Measurements from ENCODE around the gene PLD3.

Gene PLD3

GRCh38 chr19:40335101-40335500, 13.4 kb upstream of the PLD3 start:
- DNase-seq: no peak

GRCh38 chr19:40335855-40336600, 12.5 kb upstream of the PLD3 start:
- no peak for DNase-seq

GRCh38 chr19:40336601-40336900, 11.9 kb upstream of the PLD3 start:
- no peak for DNase-seq

GRCh38 chr19:40337107-40337506, 11.4 kb upstream of the PLD3 start:
- no peak for DNase-seq

GRCh38 chr19:40337594-40337993, 10.9 kb upstream of the PLD3 start:
- no peak for DNase-seq

- no peak for DNase-seq
These were observed 9.3 kb upstream of the PLD3 start for GRCh38 chr19:40339018-40339728.

GRCh38 chr19:40341601-40342482, 6.7 kb upstream of the PLD3 start:
- no peak for DNase-seq

GRCh38 chr19:40342644-40343311, 5.7 kb upstream of the PLD3 start:
- no peak for DNase-seq

GRCh38 chr19:40344422-40344821, 4.1 kb upstream of the PLD3 start:
- DNase-seq: no peak

GRCh38 chr19:40348961-40349507, 539 bp downstream of the PLD3 start:
- DNase-seq: peak; percentile 30

- no peak for DNase-seq
These were observed 7.6 kb downstream of the PLD3 start for GRCh38 chr19:40355975-40356680.

GRCh38 chr19:40356681-40357595, 8.4 kb downstream of the PLD3 start:
- peak; percentile 45 for DNase-seq

GRCh38 chr19:40357640-40358039, 9.1 kb downstream of the PLD3 start:
- DNase-seq: peak; percentile 26

GRCh38 chr19:40358773-40359172, 10.3 kb downstream of the PLD3 start:
- no peak for DNase-seq

GRCh38 chr19:40360020-40360707, 11.7 kb downstream of the PLD3 start:
- no peak for DNase-seq

GRCh38 chr19:40360708-40361241, 12.3 kb downstream of the PLD3 start:
- DNase-seq: no peak

GRCh38 chr19:40362160-40362559, 13.7 kb downstream of the PLD3 start:
- DNase-seq: no peak

GRCh38 chr19:40363069-40363468, 14.6 kb downstream of the PLD3 start:
- DNase-seq: no peak

- no peak for DNase-seq
These were observed 16.5 kb downstream of the PLD3 start for GRCh38 chr19:40365010-40365409.
